ENCODE results near the gene ALDH9A1.

ALDH9A1 gene

GRCh38 chr1:165630629-165631341 is 67.6 kb downstream of the ALDH9A1 start, which contains the start of gene MGST3:
TSS of gene MGST3 (plus strand) at chr1:165631234. CDS start at chr1:165649848, 18,614 bp downstream.
- H3K4me3 Mint-ChIP-seq, result no peak within 1 kb of the TSS
- H3K4me1 Mint-ChIP-seq, result peaks cover 18% of the 10 kb centered on the region
- DNase-seq (ENCODE audit: low spot score in 2 of 2), result peak; percentile 86
- ATAC-seq (ENCODE audit: low read depth), result peak; percentile 91
- no peaks in the 10 kb centered on the region for H3K36me3 Mint-ChIP-seq
- no peak within 1 kb of the TSS for H3K27ac Mint-ChIP-seq
- H3K9me3 Mint-ChIP-seq, result no peaks in the 10 kb centered on the region
- no peaks in the 10 kb centered on the region for H3K27me3 Mint-ChIP-seq

- H3K27me3 Mint-ChIP-seq, result no peaks in the 10 kb centered on the region
- no peak overlapping the region for H3K27ac Mint-ChIP-seq
- no peak for DNase-seq (ENCODE audit: low spot score in 2 of 2)
- H3K4me1 Mint-ChIP-seq, result peaks cover 15% of the 10 kb centered on the region
- ATAC-seq (ENCODE audit: low read depth), result no peak
- H3K36me3 Mint-ChIP-seq, result no peaks in the 10 kb centered on the region
- no peak overlapping the region for H3K4me3 Mint-ChIP-seq
- no peaks in the 10 kb centered on the region for H3K9me3 Mint-ChIP-seq
Observed at GRCh38 chr1:165629848-165630628, 68.3 kb downstream of the ALDH9A1 start.

DNA sequence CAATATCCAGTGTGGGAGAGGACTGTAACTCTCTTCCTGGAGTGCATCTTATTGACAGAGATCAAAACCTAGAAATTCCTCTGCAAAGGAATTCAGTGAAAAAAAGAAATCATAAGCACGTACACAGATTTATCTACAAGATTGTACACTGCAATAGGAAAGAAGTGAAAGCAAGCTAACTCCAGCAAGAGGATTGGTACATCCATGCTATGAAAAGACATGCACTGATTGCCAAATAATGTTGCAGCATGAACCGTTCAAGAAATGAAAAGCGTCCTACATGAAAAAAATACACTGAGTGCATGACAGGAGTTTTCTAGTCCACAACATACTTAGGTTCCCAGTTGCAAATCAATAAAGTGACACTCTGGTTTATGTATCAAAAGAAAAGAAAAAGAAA is 69.2 kb downstream of the ALDH9A1 start:
- Mint-ChIP-seq H3K27ac (no peak overlapping the region), H3K4me1 (peaks cover 12% of the 10 kb centered on the region), H3K4me3 (peak overlapping the region; percentile 50), H3K9me3 (no peaks in the 10 kb centered on the region), H3K36me3 (no peaks in the 10 kb centered on the region), H3K27me3 (peaks cover 2% of the 10 kb centered on the region)
- no peak for ATAC-seq (ENCODE audit: low read depth)
- DNase-seq (ENCODE audit: low spot score in 2 of 2), result no peak

DNA sequence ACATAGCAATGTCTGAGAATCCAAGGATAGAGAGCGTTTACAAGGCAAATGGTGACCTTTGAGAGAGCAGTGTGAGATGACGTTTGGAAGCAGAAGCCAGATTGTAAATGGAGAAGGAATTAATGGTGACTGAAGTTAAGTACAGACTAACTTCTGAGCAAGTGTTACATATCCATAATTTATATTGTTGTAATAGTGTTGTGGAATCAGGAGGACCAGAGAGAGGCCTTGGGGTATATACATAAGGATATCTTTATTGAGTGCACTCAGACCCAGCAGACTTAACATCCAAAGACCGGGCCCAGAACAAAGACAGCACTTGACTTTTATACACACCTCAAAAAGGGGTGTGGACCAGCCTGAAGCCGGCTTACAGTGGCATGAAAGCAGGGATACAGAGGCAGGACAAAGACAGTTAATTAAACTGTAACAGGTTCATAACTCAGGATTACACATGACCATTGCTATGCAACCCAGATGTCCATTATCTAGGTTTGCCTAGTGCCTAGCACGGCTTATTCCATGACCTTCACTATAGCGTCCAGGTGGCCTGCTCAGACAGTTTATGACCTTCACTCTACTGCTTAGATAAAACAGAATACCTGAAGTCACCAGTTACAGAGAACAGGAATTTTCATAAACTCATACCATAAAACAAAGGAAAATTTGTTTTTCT is 70.1 kb downstream of the ALDH9A1 start:
- DNase-seq (ENCODE audit: low spot score in 2 of 2), result no peak
- Mint-ChIP-seq H3K4me3 (no peak overlapping the region), H3K36me3 (no peaks in the 10 kb centered on the region), H3K27ac (no peak overlapping the region), H3K4me1 (peaks cover 9% of the 10 kb centered on the region), H3K27me3 (peaks cover 2% of the 10 kb centered on the region), H3K9me3 (no peaks in the 10 kb centered on the region)
- ATAC-seq (ENCODE audit: low read depth), result no peak

DNA sequence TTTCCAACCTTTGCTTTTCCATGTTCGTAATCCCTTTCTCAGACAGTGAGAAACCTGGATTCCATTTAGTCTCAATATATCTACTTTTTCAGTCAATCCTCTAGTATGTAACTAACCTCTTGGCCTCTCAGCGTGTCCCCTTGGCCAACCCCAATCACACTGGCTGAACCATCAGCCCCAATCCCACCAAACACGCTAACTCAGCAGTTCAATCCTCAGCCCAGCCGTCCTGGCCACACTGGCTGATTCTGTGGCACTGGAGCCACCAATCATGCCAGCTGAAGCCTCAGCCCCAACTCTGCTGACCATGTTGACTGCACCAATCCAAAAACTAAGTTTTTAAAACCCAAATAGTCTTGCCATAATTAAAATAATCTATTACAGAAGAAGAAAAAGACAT is 73.9 kb downstream of the ALDH9A1 start:
- Mint-ChIP-seq H3K4me3 (no peak overlapping the region), H3K4me1 (no peaks in the 10 kb centered on the region), H3K27ac (no peak overlapping the region), H3K27me3 (peaks cover 7% of the 10 kb centered on the region), H3K9me3 (no peaks in the 10 kb centered on the region), H3K36me3 (no peaks in the 10 kb centered on the region)
- DNase-seq (ENCODE audit: low spot score in 2 of 2) (no peak), ATAC-seq (ENCODE audit: low read depth) (no peak)

GRCh38 chr1:165623624-165624023 is 74.7 kb downstream of the ALDH9A1 start:
- no peaks in the 10 kb centered on the region for H3K9me3 Mint-ChIP-seq
- H3K4me3 Mint-ChIP-seq, result no peak overlapping the region
- ATAC-seq (ENCODE audit: low read depth) (no peak), DNase-seq (ENCODE audit: low spot score in 2 of 2) (no peak)
- H3K27ac Mint-ChIP-seq, result no peak overlapping the region
- no peaks in the 10 kb centered on the region for H3K4me1 Mint-ChIP-seq
- no peaks in the 10 kb centered on the region for H3K36me3 Mint-ChIP-seq
- peaks cover 7% of the 10 kb centered on the region for H3K27me3 Mint-ChIP-seq

DNA sequence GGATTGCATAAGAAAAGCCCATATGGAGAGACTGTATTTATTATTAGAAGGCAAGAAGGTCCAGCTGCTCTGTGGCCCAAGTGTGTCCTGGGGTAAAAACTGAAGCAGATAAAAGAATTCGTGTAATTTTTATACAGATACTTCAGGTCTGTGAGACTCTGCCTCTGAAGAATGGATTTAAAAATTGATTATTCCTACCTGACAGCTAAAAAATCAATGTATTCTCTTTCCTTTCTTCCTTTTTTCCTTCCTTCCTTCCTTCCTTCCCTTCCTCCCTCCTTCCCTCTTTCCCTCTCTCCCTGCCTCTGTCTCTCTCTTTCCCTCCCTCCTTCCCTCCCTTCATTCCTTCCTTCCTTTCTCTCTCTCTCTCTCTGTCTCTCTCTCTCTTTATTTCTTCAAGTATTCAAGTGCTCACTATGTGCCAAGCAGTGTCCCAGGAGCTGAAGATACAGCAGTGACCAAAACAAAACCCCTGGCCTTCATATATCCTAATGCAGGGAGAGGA is 78.7 kb downstream of the ALDH9A1 start:
- H3K27me3 Mint-ChIP-seq, result peaks cover 15% of the 10 kb centered on the region
- H3K4me1 Mint-ChIP-seq, result no peaks in the 10 kb centered on the region
- H3K9me3 Mint-ChIP-seq, result no peaks in the 10 kb centered on the region
- H3K27ac Mint-ChIP-seq, result no peak overlapping the region
- H3K4me3 Mint-ChIP-seq, result no peak overlapping the region
- DNase-seq (ENCODE audit: low spot score in 2 of 2), result no peak
- no peaks in the 10 kb centered on the region for H3K36me3 Mint-ChIP-seq
- ATAC-seq (ENCODE audit: low read depth), result no peak

- no peak for DNase-seq (ENCODE audit: low spot score in 2 of 2)
- Mint-ChIP-seq H3K4me3 (no peak overlapping the region), H3K27me3 (peaks cover 15% of the 10 kb centered on the region), H3K27ac (no peak overlapping the region), H3K36me3 (no peaks in the 10 kb centered on the region), H3K9me3 (no peaks in the 10 kb centered on the region), H3K4me1 (no peaks in the 10 kb centered on the region)
- ATAC-seq (ENCODE audit: low read depth), result no peak
Observed at GRCh38 chr1:165616987-165617546, 81.3 kb downstream of the ALDH9A1 start.

- no peak overlapping the region for H3K4me3 Mint-ChIP-seq
- ATAC-seq (ENCODE audit: low read depth) (no peak), DNase-seq (ENCODE audit: low spot score in 2 of 2) (no peak)
- H3K27me3 Mint-ChIP-seq, result peaks cover 17% of the 10 kb centered on the region
- H3K4me1 Mint-ChIP-seq, result peaks cover 3% of the 10 kb centered on the region
- no peak overlapping the region for H3K27ac Mint-ChIP-seq
- no peaks in the 10 kb centered on the region for H3K9me3 Mint-ChIP-seq
- no peaks in the 10 kb centered on the region for H3K36me3 Mint-ChIP-seq
Observed at GRCh38 chr1:165616054-165616612, 82.2 kb downstream of the ALDH9A1 start.
